ENCODE data around the gene GDF15. TPM values are rescaled to one million over a fixed set of nuclear protein-coding genes. Genes with fewer than 3 reads are reported as not detected.

Gene GDF15
- total RNA-seq, 1 experiment from 2014 or later = 1.4 TPM

- Histone ChIP-seq H3K27me3 (ENCODE audit: control insufficient read depth, insufficient read depth, low read length) (no peaks in the 10 kb centered on the region), H3K4me3 (ENCODE audit: insufficient read depth, low read depth, low read length) (peak overlapping the region; percentile 53), H3K36me3 (replicated peaks; ENCODE audit: control insufficient read depth, insufficient read depth, low read length) (peaks cover 9% of the 10 kb centered on the region)
- peak; percentile 92 for DNase-seq
Observed at GRCh38 chr19:18433735-18434398, 47.9 kb downstream of the GDF15 start.

GRCh38 chr19:18434411-18435175, 48.6 kb downstream of the GDF15 start:
- DNase-seq = no peak
- no peaks in the 10 kb centered on the region for H3K27me3 ChIP-seq (ENCODE audit: control insufficient read depth, insufficient read depth, low read length)
- peaks cover 9% of the 10 kb centered on the region for H3K36me3 ChIP-seq (replicated peaks; ENCODE audit: control insufficient read depth, insufficient read depth, low read length)
- peak overlapping the region; percentile 53 for H3K4me3 ChIP-seq (ENCODE audit: insufficient read depth, low read depth, low read length)

GRCh38 chr19:18435178-18435841, 49.4 kb downstream of the GDF15 start:
- no peak for DNase-seq
- H3K4me3 ChIP-seq (ENCODE audit: insufficient read depth, low read depth, low read length) = no peak overlapping the region
- peaks cover 9% of the 10 kb centered on the region for H3K36me3 ChIP-seq (replicated peaks; ENCODE audit: control insufficient read depth, insufficient read depth, low read length)
- H3K27me3 ChIP-seq (ENCODE audit: control insufficient read depth, insufficient read depth, low read length) = no peaks in the 10 kb centered on the region

GRCh38 chr19:18435842-18436670, 50.1 kb downstream of the GDF15 start:
- no peaks in the 10 kb centered on the region for H3K27me3 ChIP-seq (ENCODE audit: control insufficient read depth, insufficient read depth, low read length)
- H3K4me3 ChIP-seq (ENCODE audit: insufficient read depth, low read depth, low read length) = peak overlapping the region; percentile 97
- H3K36me3 ChIP-seq (replicated peaks; ENCODE audit: control insufficient read depth, insufficient read depth, low read length) = peaks cover 9% of the 10 kb centered on the region
- DNase-seq = no peak

GRCh38 chr19:18436671-18437490, 50.9 kb downstream of the GDF15 start:
- peak; percentile 98 for DNase-seq
- peak overlapping the region; percentile 97 for H3K4me3 ChIP-seq (ENCODE audit: insufficient read depth, low read depth, low read length)
- no peaks in the 10 kb centered on the region for H3K27me3 ChIP-seq (ENCODE audit: control insufficient read depth, insufficient read depth, low read length)
- H3K36me3 ChIP-seq (replicated peaks; ENCODE audit: control insufficient read depth, insufficient read depth, low read length) = peaks cover 9% of the 10 kb centered on the region

- Histone ChIP-seq H3K4me3 (ENCODE audit: insufficient read depth, low read depth, low read length) (peak within 1 kb of the TSS; percentile 97), H3K27me3 (ENCODE audit: control insufficient read depth, insufficient read depth, low read length) (no peaks in the 10 kb centered on the region), H3K36me3 (replicated peaks; ENCODE audit: control insufficient read depth, insufficient read depth, low read length) (peaks cover 9% of the 10 kb centered on the region)
- peak; percentile 97 for DNase-seq
Observed at GRCh38 chr19:18437491-18438330, 51.8 kb downstream of the GDF15 start, which contains the start of gene ISYNA1. Gene ISYNA1 (minus strand): TSS chr19:18438133. CDS start chr19:18437979, 154 bp downstream.

- H3K36me3 ChIP-seq (replicated peaks; ENCODE audit: control insufficient read depth, insufficient read depth, low read length) = peaks cover 9% of the 10 kb centered on the region
- H3K27me3 ChIP-seq (ENCODE audit: control insufficient read depth, insufficient read depth, low read length) = no peaks in the 10 kb centered on the region
- peak; percentile 91 for DNase-seq
- H3K4me3 ChIP-seq (ENCODE audit: insufficient read depth, low read depth, low read length) = peak overlapping the region; percentile 97
Observed at GRCh38 chr19:18438331-18439024, 52.5 kb downstream of the GDF15 start.

Other genes starting within 250 kb of the GDF15 start
- 26.7 and 29.0 TPM in 2 replicates for gene PIK3R2, start 233.0 kb upstream of the GDF15 start, total RNA-seq (2014; rRNA removed; shearing (Covaris generic))
- gene IFI30, start 212.3 kb upstream of the GDF15 start, total RNA-seq (2014; rRNA removed; shearing (Covaris generic)) = 47.3 and 53.4 TPM in 2 replicates
- gene MPV17L2, start 192.9 kb upstream of the GDF15 start, total RNA-seq (2014; rRNA removed; shearing (Covaris generic)) = 29.2 and 45.0 TPM in 2 replicates
- 6.1 and 8.6 TPM in 2 replicates for gene RAB3A, start 182.1 kb upstream of the GDF15 start, total RNA-seq (2014; rRNA removed; shearing (Covaris generic))
- 0.52 and 1.4 TPM in 2 replicates for gene PDE4C, start 159.7 kb upstream of the GDF15 start, total RNA-seq (2014; rRNA removed; shearing (Covaris generic))
- gene IQCN, start 111.7 kb upstream of the GDF15 start, total RNA-seq (2014; rRNA removed; shearing (Covaris generic)) = 0.55 and 0.76 TPM in 2 replicates
- gene JUND, start 104.5 kb upstream of the GDF15 start, total RNA-seq (2014; rRNA removed; shearing (Covaris generic)) = 173 and 181 TPM in 2 replicates
- gene LSM4, start 63.1 kb upstream of the GDF15 start, total RNA-seq (2014; rRNA removed; shearing (Covaris generic)) = 787 and 838 TPM in 2 replicates
- gene PGPEP1, start 45.6 kb upstream of the GDF15 start, total RNA-seq (2014; rRNA removed; shearing (Covaris generic)) = 11.5 and 13.6 TPM in 2 replicates
- 0.76 TPM in 1 of 2 replicates, not detected in the other for gene LRRC25, start 11.5 kb downstream of the GDF15 start, total RNA-seq (2014; rRNA removed; shearing (Covaris generic))
- 91.1 and 134 TPM in 2 replicates for gene SSBP4, start 33.2 kb downstream of the GDF15 start, total RNA-seq (2014; rRNA removed; shearing (Covaris generic))
- 183 and 212 TPM in 2 replicates for gene ISYNA1, start 52.0 kb downstream of the GDF15 start, total RNA-seq (2014; rRNA removed; shearing (Covaris generic))
- gene ELL, start 135.9 kb downstream of the GDF15 start, total RNA-seq (2014; rRNA removed; shearing (Covaris generic)) = 16.4 and 17.0 TPM in 2 replicates
- gene FKBP8, start 157.4 kb downstream of the GDF15 start, total RNA-seq (2014; rRNA removed; shearing (Covaris generic)) = 446 and 481 TPM in 2 replicates
- 190 and 202 TPM in 2 replicates for gene KXD1, start 171.7 kb downstream of the GDF15 start, total RNA-seq (2014; rRNA removed; shearing (Covaris generic))
- gene UBA52, start 185.7 kb downstream of the GDF15 start, total RNA-seq (2014; rRNA removed; shearing (Covaris generic)) = 1,268 and 1,295 TPM in 2 replicates
- 117 TPM in 2 replicates for gene REX1BD, start 202.6 kb downstream of the GDF15 start, total RNA-seq (2014; rRNA removed; shearing (Covaris generic))
- 47.4 and 52.8 TPM in 2 replicates for gene CRLF1, start 220.6 kb downstream of the GDF15 start, total RNA-seq (2014; rRNA removed; shearing (Covaris generic))
- gene TMEM59L, start 226.7 kb downstream of the GDF15 start, total RNA-seq (2014; rRNA removed; shearing (Covaris generic)) = 1.8 and 3.5 TPM in 2 replicates

Measured in H7 (cell line).